Suppressor macrophage treated with lipopolysaccharide for 1 hour (primary cell): ENCODE data around the gene DUSP23.

Experiments
- DNase-seq, 3 donors: peaks; one replicate each; pipeline ENCODE4 v3.0.0-alpha.2; 2020 to 2022

DUSP23 gene

GRCh38 chr1:159828581-159829272 lies 48.0 kb downstream of the DUSP23 start:
- peak; percentile 78 to 89 (median 85) for DNase-seq

GRCh38 chr1:159829273-159829634 lies 48.5 kb downstream of the DUSP23 start:
- DNase-seq: peak; percentile 85 to 88 (median 85)

GRCh38 chr1:159829822-159830465 lies 49.2 kb downstream of the DUSP23 start:
- peak; percentile 37 to 65 (median 43) for DNase-seq

DNA sequence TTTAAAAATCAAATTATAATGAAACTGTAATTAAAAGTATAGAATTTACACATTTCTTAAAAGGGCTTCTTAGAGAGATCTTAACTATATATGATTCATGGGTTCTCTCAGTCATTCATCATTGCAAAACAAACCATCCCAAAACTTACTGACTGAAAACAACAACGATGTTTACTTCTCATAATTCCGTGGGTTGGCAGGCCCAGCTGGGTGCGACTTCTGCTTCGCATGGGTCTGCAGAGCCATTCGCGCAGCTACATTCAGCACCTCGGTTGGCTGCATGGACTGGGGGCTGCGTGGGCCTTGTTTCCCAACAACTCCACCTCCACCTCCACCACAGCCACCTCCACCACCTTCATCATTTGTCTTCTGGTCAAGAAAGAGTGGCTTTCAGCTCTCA lies 50.0 kb downstream of the DUSP23 start:
- peak; percentile 66 to 82 (median 75) for DNase-seq

DNA sequence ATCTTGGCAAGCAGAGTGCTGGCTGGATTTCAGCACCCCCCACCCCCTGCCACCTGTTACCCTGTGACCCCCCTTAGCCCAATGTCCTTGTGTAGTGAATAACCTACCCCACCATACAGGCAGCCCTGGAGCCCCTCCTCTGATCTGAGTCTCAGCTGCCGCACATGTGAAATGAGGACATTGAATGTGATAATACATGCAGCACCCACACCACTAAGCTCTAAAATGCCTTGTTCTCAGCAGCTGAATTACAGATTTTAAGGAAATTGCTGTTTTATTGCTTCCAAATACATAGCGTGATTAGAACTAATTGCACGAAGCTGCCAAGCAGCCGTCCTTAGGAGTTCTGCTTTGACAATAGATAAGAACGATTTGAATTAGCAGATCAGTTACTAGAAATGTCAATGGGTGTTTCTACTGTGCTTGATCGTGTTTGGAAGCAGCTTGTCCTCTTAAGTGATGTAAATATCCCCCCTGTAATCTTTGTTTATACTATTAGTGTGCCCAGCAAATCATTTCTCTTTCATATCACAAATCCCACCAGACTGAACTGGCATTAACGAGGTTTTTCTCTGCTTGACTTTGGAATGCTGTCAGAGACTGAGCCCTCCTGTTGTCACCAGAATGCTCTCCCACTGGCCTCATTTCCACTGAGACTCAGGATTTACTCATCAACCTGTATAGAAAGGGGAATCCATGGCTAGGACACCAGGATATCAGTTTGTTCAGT lies 50.8 kb downstream of the DUSP23 start:
- DNase-seq: no peak
